Astrocyte (in vitro differentiated cells and primary cell): ENCODE data around the gene TSC2. TPM values are rescaled to one million over a fixed set of nuclear protein-coding genes. Genes with fewer than 3 reads are reported as not detected.

Experiments used
- DNase-seq: peaks from one replicate; pipeline ENCODE4 v3.0.0-alpha.2; 2010; ENCODE audit warnings: low read depth
- FAIRE-seq: peaks from 2 replicates; lab custom pipeline; 2011; peaks lifted over from hg19 to GRCh38; lab: Jason Lieb, UNC
- H2AFZ ChIP-seq: 2 replicates; pipeline ENCODE4 v1.6.0; 2012; ENCODE audit warnings: low read depth, low read length, inconsistent platforms
- H3K27ac ChIP-seq: 2 replicates; pipeline ENCODE4 v1.5.1; 2011; ENCODE audit warnings: low read depth, low read length, inconsistent platforms
- H3K27me3 ChIP-seq: 2 replicates; pipeline ENCODE4 v1.6.0; 2011; ENCODE audit warnings: low read length, inconsistent platforms; ENCODE audit not compliant: insufficient read depth
- H3K36me3 ChIP-seq: 2 replicates; pipeline ENCODE4 v1.5.1; 2011; ENCODE audit warnings: low read length, inconsistent platforms; ENCODE audit not compliant: insufficient read depth
- H3K4me1 ChIP-seq: 2 replicates; pipeline ENCODE4 v1.5.1; 2011; ENCODE audit warnings: low read length, inconsistent platforms; ENCODE audit not compliant: insufficient read depth
- H3K4me2 ChIP-seq: 2 replicates; pipeline ENCODE4 v1.6.0; 2012; ENCODE audit warnings: low read length, inconsistent platforms
- H3K4me3 ChIP-seq: 2 replicates; pipeline ENCODE4 v1.5.1; 2011; ENCODE audit warnings: low read depth, mild to moderate bottlenecking, low read length, inconsistent platforms; ENCODE audit not compliant: insufficient read depth
- H3K79me2 ChIP-seq: 2 replicates; pipeline ENCODE4 v1.6.0; 2012; ENCODE audit warnings: mild to moderate bottlenecking, low read length, inconsistent platforms; ENCODE audit not compliant: insufficient read depth
- H3K9ac ChIP-seq: 2 replicates; pipeline ENCODE4 v1.6.0; 2012; ENCODE audit warnings: mild to moderate bottlenecking, low read length, inconsistent platforms
- H3K9me3 ChIP-seq: 2 replicates; pipeline ENCODE4 v1.5.1; 2012; ENCODE audit warnings: low read depth, mild to moderate bottlenecking, low read length, inconsistent platforms; ENCODE audit not compliant: insufficient read depth
- H4K20me1 ChIP-seq: 2 replicates; pipeline ENCODE4 v1.6.0; 2012; ENCODE audit warnings: low read length, inconsistent platforms; ENCODE audit not compliant: insufficient read depth
- H3K27ac Mint-ChIP-seq: one replicate; pipeline ENCODE4 v1.8.0; 2021; ENCODE audit warnings: mild to moderate bottlenecking, mixed read lengths; ENCODE audit not compliant: unreplicated experiment
- H3K27me3 Mint-ChIP-seq: one replicate; pipeline ENCODE4 v1.8.0; 2021; ENCODE audit warnings: low read depth, mixed read lengths; ENCODE audit not compliant: unreplicated experiment
- H3K36me3 Mint-ChIP-seq: one replicate; pipeline ENCODE4 v1.8.0; 2021; ENCODE audit warnings: low read depth, mixed read lengths; ENCODE audit not compliant: unreplicated experiment
- H3K4me1 Mint-ChIP-seq: one replicate; pipeline ENCODE4 v1.8.0; 2021; ENCODE audit warnings: low read depth, mixed read lengths; ENCODE audit not compliant: unreplicated experiment
- H3K4me3 Mint-ChIP-seq: one replicate; pipeline ENCODE4 v1.8.0; 2021; ENCODE audit warnings: mild to moderate bottlenecking, moderate library complexity, mixed read lengths; ENCODE audit not compliant: unreplicated experiment
- H3K9me3 Mint-ChIP-seq: one replicate; pipeline ENCODE4 v1.8.0; 2021; ENCODE audit warnings: mild to moderate bottlenecking, mixed read lengths; ENCODE audit not compliant: unreplicated experiment
- EZH2 ChIP-seq: IDR thresholded peaks from 2 replicates; pipeline ENCODE4 v1.6.1; 2012; ENCODE audit warnings: mild to moderate bottlenecking, low read length, inconsistent platforms; ENCODE audit not compliant: insufficient read depth
- total RNA-seq: library from RNA; stranded (reverse); gene quantifications from 2 replicates; pipeline ENCODE4 v1.2.1, GENCODE V29; 2021
- TF ChIP-seq, protein P1 (sequence below): IDR thresholded peaks from 2 replicates; pipeline ENCODE4 v1.5.1; 2011; ENCODE audit warnings: low read depth, mild to moderate bottlenecking, inconsistent platforms, low read length, moderate library complexity; ENCODE audit not compliant: insufficient read depth

The TSC2 gene
- total RNA-seq, 1 donor from 2014 or later: 89.5 TPM

DNA sequence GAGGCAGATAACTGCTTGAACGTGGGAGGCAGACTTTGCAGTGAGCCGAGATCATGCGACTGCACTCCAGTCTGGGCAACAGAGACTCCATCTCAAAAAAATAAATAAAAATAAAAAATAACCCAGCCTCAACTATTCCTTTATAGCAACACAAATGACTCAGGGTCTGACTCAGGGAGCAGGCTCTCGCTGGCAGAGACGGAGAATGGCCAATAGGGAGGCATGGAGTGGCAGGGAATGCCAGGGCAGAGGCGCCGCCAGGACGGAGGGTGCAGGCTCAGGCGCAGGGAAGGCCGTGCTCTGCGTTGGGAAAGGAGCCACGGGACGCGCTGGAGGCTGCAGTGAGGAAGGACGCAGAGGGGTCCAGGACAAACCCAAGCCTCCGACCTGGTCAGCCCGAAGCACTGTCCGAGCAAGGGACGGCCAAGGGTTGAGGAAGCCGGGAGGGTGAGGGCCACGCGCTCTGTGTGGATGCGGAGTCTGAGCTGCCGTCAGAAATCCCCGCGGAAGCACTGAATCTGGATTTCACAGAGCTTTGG is 47.6 kb downstream of the TSC2 start:
- Histone ChIP-seq H3K27me3 (no peaks in the 10 kb centered on the region), H4K20me1 (peaks cover 37% of the 10 kb centered on the region), H3K4me2 (no peak overlapping the region), H3K4me1 (peaks cover 11% of the 10 kb centered on the region), H3K9ac (no peak overlapping the region), H3K27ac (peak overlapping the region; percentile 22), H3K36me3 (no peaks in the 10 kb centered on the region), H2AFZ (no peak overlapping the region), H3K9me3 (no peaks in the 10 kb centered on the region), H3K79me2 (no peaks in the 10 kb centered on the region), H3K4me3 (no peak overlapping the region)
- Mint-ChIP-seq H3K27me3 (no peaks in the 10 kb centered on the region), H3K36me3 (peaks cover 9% of the 10 kb centered on the region), H3K4me3 (no peak overlapping the region), H3K27ac (no peak overlapping the region), H3K9me3 (no peaks in the 10 kb centered on the region), H3K4me1 (no peaks in the 10 kb centered on the region)
- DNase-seq: peak; percentile 36
- FAIRE-seq: no peak
- no peak for TF ChIP-seq EZH2
- TF ChIP-seq, protein P1, sequence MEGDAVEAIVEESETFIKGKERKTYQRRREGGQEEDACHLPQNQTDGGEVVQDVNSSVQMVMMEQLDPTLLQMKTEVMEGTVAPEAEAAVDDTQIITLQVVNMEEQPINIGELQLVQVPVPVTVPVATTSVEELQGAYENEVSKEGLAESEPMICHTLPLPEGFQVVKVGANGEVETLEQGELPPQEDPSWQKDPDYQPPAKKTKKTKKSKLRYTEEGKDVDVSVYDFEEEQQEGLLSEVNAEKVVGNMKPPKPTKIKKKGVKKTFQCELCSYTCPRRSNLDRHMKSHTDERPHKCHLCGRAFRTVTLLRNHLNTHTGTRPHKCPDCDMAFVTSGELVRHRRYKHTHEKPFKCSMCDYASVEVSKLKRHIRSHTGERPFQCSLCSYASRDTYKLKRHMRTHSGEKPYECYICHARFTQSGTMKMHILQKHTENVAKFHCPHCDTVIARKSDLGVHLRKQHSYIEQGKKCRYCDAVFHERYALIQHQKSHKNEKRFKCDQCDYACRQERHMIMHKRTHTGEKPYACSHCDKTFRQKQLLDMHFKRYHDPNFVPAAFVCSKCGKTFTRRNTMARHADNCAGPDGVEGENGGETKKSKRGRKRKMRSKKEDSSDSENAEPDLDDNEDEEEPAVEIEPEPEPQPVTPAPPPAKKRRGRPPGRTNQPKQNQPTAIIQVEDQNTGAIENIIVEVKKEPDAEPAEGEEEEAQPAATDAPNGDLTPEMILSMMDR: no peak

DNA sequence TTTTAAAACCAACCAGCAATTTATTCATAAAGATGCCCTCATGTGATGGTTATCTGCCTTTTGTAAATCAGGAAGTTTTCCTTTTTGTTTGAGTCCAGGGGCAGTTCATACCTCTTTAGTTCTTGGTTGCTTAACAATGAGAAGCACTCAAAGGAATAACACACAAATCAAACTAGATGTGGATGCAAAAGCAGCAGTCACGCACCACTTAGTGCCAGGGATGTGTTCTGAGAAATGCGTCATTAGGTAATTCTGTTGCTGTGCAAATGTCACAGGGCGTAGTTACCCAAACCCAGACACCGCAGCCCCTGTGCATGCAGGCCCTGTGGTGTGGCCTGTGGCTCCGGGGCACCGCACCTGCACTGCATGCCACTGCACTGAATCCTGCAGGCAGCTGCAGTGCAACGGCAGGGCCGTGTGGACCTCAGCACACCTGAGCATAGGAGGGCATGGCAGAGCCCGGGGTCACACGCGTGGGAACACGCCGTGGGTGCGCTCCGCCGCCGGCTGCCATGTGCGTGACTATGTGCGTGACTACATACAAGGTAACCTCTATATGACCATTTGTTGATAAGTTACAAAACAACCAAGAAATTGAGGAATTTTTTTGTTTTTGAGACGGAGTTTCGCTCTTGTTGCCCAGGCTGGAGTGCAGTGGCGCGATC is 48.3 kb downstream of the TSC2 start:
- Histone ChIP-seq H3K9ac (no peak overlapping the region), H2AFZ (no peak overlapping the region), H3K27me3 (no peaks in the 10 kb centered on the region), H3K4me1 (peaks cover 11% of the 10 kb centered on the region), H3K9me3 (no peaks in the 10 kb centered on the region), H3K4me2 (no peak overlapping the region), H3K27ac (no peak overlapping the region), H4K20me1 (peaks cover 33% of the 10 kb centered on the region), H3K36me3 (no peaks in the 10 kb centered on the region), H3K4me3 (no peak overlapping the region), H3K79me2 (no peaks in the 10 kb centered on the region)
- FAIRE-seq: no peak
- Mint-ChIP-seq H3K9me3 (no peaks in the 10 kb centered on the region), H3K36me3 (peaks cover 12% of the 10 kb centered on the region), H3K27ac (no peak overlapping the region), H3K27me3 (no peaks in the 10 kb centered on the region), H3K4me1 (no peaks in the 10 kb centered on the region), H3K4me3 (no peak overlapping the region)
- DNase-seq: no peak
- no peak for TF ChIP-seq EZH2
- TF ChIP-seq, protein P1: no peak
